Esophagus squamous epithelium (tissue), 5 donors: ENCODE measurements around the gene ZC3H13. TPM values are rescaled to one million over a fixed set of nuclear protein-coding genes. Genes with fewer than 3 reads are reported as not detected.

Experiments used
- DNase-seq: peaks from one replicate; lab custom pipeline; 2025; lab: John Stamatoyannopoulos, UW
- H3K27ac ChIP-seq, 4 donors: fragments of 200-600 bp; sonication (generic); one replicate each; pipeline ENCODE4 v1.5.1; 2016 to 2019; ENCODE audit warnings: mild to moderate bottlenecking in 1 of 4
- H3K27me3 ChIP-seq, 4 donors: fragments of 200-600 bp; sonication (generic); 1 replicate in 3 of 4; 2 replicates in 1 of 4; pipeline versions ENCODE4 v1.5.1 to v1.6.0; 2017 to 2021; ENCODE audit warnings: antibody characterized with exemption in 1 of 4
- H3K36me3 ChIP-seq, 3 donors: fragments of 200-600 bp; sonication (generic); one replicate each; pipeline ENCODE4 v1.5.1; 2016 to 2019
- H3K4me1 ChIP-seq, 3 donors: fragments of 200-600 bp; sonication (generic); one replicate each; pipeline ENCODE4 v1.5.1; 2017 to 2019
- H3K4me3 ChIP-seq, 4 donors: fragments of 200-600 bp; sonication (generic); 1 replicate in 3 of 4; 2 replicates in 1 of 4; pipeline ENCODE4 v1.5.1; 2016 to 2019; ENCODE audit warnings: mild to moderate bottlenecking in 2 of 4, moderate library complexity in 1 of 4
- H3K9me3 ChIP-seq, 3 donors: fragments of 200-600 bp; sonication (generic); one replicate each; pipeline ENCODE4 v1.5.1; 2016 to 2019
- POLR2A ChIP-seq, 4 donors: fragments of 450-650 bp; IDR thresholded peaks; one replicate each; pipeline ENCODE4 v1.6.1; 2017; ENCODE audit warnings: antibody characterized with exemption in 4 of 4, mild to moderate bottlenecking in 4 of 4, moderate library complexity in 3 of 4
- WGBS, 2 donors: methylation state at CpG; one replicate each; pipeline ENCODE4 v1.1.5; 2018; 5-methylcytosine and 5-hydroxymethylcytosine counted together
- intact Hi-C: fragments of 100-400 bp; cut with DNase I; formaldehyde crosslinking; loops from one replicate; pipeline ENCODE4 v1.15.0; 2022
- total RNA-seq, 4 donors: library from RNA; depleted of rRNA; stranded (reverse); fragments of >200 nt; gene quantifications; one replicate each; pipeline ENCODE4 v1.1.0, GENCODE V29; 2016
- TF ChIP-seq, protein P1 (sequence below), 6 experiments: fragments of 450-650 bp in 4 of 6; fragments of 200-600 bp in 2 of 6; sonication (generic) in 2 of 6; IDR thresholded peaks; one replicate each; pipeline ENCODE4 v1.5.1; 2016 to 2019; ENCODE audit warnings: antibody characterized with exemption in 6 of 6, mild to moderate bottlenecking in 4 of 6, moderate library complexity in 4 of 6
- donor health status: DM: yes; HTN: yes; CAD: no.

The ZC3H13 gene
- total RNA-seq, 4 donors from 2014 or later: 12.4 to 28.8 (median 15.3) TPM

DNA sequence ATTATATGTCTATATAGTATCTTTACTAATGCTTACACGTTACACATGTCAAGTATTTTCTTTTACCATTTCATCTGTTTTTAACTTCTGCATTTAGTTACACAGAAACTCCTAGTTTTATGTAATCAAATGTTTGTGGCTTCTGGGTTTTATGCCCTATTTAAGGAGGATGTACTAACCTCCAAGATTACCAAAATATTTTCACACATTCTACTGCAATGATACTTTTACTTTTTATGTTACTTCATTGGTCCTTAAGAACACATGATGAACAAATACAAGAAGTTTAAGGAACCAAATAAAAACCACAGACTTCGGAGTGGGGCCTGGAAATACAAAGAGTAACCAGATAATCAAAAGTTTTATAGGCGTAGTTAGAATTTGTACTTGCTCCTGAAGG lies 37.2 kb downstream of the ZC3H13 start:
- TF ChIP-seq, protein P1, sequence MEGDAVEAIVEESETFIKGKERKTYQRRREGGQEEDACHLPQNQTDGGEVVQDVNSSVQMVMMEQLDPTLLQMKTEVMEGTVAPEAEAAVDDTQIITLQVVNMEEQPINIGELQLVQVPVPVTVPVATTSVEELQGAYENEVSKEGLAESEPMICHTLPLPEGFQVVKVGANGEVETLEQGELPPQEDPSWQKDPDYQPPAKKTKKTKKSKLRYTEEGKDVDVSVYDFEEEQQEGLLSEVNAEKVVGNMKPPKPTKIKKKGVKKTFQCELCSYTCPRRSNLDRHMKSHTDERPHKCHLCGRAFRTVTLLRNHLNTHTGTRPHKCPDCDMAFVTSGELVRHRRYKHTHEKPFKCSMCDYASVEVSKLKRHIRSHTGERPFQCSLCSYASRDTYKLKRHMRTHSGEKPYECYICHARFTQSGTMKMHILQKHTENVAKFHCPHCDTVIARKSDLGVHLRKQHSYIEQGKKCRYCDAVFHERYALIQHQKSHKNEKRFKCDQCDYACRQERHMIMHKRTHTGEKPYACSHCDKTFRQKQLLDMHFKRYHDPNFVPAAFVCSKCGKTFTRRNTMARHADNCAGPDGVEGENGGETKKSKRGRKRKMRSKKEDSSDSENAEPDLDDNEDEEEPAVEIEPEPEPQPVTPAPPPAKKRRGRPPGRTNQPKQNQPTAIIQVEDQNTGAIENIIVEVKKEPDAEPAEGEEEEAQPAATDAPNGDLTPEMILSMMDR (IDR thresholded peaks at IDR 0.05): no peak
- TF ChIP-seq POLR2A (IDR thresholded peaks at IDR 0.05): no peak
- intact Hi-C loops: no loop called here
- Histone ChIP-seq H3K4me1 (no peaks in the 10 kb centered on the region), H3K36me3 (peaks cover 3 to 88% (median 7%) of the 10 kb centered on the region in 3 donors), H3K4me3 (no peak overlapping the region), H3K27ac (no peak overlapping the region), H3K27me3 (no peaks in the 10 kb centered on the region), H3K9me3 (no peaks in the 10 kb centered on the region)
- WGBS, 2 donors: 78 to 90% methylated on average over 3 of the region's 3 CpGs
- no peak for DNase-seq

DNA sequence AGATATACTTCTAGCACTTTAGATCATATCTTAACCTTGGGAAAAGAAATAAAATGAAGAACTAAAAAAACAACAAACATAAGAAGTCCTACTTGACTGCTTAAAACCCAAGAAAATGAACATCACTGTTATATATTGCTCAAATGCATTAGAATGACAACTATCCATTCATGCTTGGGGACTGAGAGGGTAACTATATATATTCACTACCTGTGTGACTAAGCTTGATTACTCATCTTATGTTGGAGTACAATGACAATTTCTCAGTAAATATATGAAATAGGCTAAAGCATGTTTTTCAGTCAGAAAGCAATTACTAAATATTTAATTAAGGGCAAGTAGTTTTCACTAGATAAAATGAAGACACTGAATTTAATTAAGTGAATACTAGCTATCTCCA lies 40.1 kb downstream of the ZC3H13 start:
- TF ChIP-seq, protein P1 (IDR thresholded peaks at IDR 0.05): no peak
- no peak for TF ChIP-seq POLR2A (IDR thresholded peaks at IDR 0.05)
- intact Hi-C loops: no loop called here
- no peak overlapping the region for H3K4me3 ChIP-seq
- H3K4me1 ChIP-seq: peaks cover 0 to 15% (median 0%) of the 10 kb centered on the region in 3 donors
- no peak overlapping the region for H3K27ac ChIP-seq
- H3K9me3 ChIP-seq: no peaks in the 10 kb centered on the region
- DNase-seq: no peak
- no peaks in the 10 kb centered on the region for H3K27me3 ChIP-seq
- H3K36me3 ChIP-seq: peaks cover 4 to 89% (median 7%) of the 10 kb centered on the region in 3 donors

DNA sequence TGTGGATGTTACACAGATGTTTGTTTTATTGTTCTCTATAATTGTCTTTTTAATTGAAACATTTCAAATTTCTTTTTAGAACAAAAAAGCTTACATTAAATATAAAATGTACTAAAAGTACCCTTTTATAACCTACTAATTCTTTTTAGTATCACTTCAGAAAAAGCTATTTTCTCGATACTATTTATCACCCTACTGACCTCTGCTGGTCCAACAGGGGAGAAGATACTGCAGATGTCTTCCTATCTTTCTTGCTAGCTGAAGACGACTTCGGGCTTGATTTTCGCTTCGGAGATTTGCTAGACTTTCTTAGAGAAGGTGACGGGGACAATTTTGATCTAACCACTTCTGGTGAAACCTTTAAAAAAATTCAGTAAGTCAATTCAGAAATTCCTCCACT lies 42.4 kb downstream of the ZC3H13 start:
- peaks cover 0 to 88% (median 4%) of the 10 kb centered on the region in 3 donors for H3K36me3 ChIP-seq
- TF ChIP-seq, protein P1 (IDR thresholded peaks at IDR 0.05): peak in 1 of 6 experiments; percentile 16
- TF ChIP-seq POLR2A (IDR thresholded peaks at IDR 0.05): no peak
- peaks cover 0 to 15% (median 0%) of the 10 kb centered on the region in 3 donors for H3K4me1 ChIP-seq
- intact Hi-C loops: no loop called here
- no peak overlapping the region for H3K4me3 ChIP-seq
- WGBS, 2 donors: 91 to 96% methylated on average over 6 of the region's 6 CpGs
- no peaks in the 10 kb centered on the region for H3K27me3 ChIP-seq
- no peak for DNase-seq
- no peaks in the 10 kb centered on the region for H3K9me3 ChIP-seq
- H3K27ac ChIP-seq: no peak overlapping the region

DNA sequence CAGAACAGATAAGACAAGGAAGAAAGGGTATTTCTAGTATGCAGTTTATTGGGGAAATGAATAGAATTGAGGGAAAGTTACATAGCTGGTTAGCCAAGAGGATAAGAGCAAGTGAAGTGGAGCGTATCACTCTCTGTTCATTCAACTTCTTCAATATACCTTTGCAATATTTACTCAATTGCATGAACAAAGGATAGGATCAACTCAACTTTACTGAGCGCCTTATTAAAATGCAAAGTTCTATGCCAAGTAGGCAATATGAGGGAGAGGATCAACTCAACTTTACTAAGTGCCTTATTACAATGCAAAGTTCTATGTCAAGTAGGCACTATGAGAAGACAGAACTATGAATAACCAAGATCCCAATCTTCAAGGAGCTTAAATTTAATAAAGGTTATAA lies 43.9 kb downstream of the ZC3H13 start:
- Histone ChIP-seq H3K27me3 (no peaks in the 10 kb centered on the region), H3K4me1 (peaks cover 0 to 15% (median 0%) of the 10 kb centered on the region in 3 donors), H3K9me3 (no peaks in the 10 kb centered on the region), H3K4me3 (no peak overlapping the region), H3K27ac (no peak overlapping the region), H3K36me3 (peaks cover 0 to 88% (median 4%) of the 10 kb centered on the region in 3 donors)
- intact Hi-C loops: no loop called here
- DNase-seq: no peak
- TF ChIP-seq POLR2A (IDR thresholded peaks at IDR 0.05): no peak
- TF ChIP-seq, protein P1 (IDR thresholded peaks at IDR 0.05): no peak
- WGBS, 2 donors: 52 to 76% methylated on average over 2 of the region's 2 CpGs

DNA sequence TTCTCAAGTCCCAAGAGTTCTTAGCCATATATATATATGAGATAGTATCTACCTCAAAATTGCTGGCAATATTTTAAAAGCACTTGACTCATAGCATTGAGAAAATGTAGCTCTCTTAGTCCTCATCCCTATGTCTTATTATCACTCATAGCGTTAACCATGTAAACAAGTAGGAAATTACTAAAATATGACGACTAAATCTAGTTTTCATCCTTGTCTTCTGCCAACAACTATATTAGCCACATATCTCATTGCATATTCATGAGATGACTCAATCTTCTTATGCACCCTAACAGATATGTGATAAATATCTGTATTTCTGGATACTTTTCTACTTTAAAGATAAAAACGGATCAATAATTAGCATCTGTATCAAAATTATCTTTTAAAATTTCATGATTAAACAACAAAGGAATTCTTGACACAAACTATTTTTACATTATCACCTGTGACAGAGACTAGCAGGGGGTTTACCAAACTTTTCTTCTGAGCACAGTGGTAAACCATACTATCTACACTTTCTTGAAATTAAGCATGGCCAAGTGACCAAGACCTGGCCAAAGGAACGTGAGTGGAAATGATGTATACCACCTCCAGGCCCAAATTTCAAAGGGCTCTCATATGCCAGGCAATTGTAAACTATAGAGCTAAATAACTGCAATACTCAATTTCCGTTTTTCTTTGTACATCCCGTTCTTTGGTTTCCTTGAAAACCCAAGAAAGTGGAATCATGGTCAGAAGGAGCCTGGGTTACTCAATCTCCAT lies 45.7 kb downstream of the ZC3H13 start:
- Histone ChIP-seq H3K27ac (no peak overlapping the region), H3K9me3 (no peaks in the 10 kb centered on the region), H3K4me3 (no peak overlapping the region), H3K27me3 (no peaks in the 10 kb centered on the region), H3K4me1 (peaks cover 0 to 15% (median 0%) of the 10 kb centered on the region in 3 donors), H3K36me3 (peaks cover 0 to 86% (median 4%) of the 10 kb centered on the region in 3 donors)
- intact Hi-C loops: no loop called here
- TF ChIP-seq, protein P1 (IDR thresholded peaks at IDR 0.05): no peak
- no peak for TF ChIP-seq POLR2A (IDR thresholded peaks at IDR 0.05)
- WGBS, 2 donors: 84 to 90% methylated on average over 6 of the region's 6 CpGs
- DNase-seq: no peak
